DMS53 treated with DMSO at 0.1 percent for 48 hours (cell line): ENCODE data around the gene ALDOC.
A peak's percentile ranks its signal among the peaks of the same experiment; 100 is the strongest.
"Not testable (repeated sequence)": the region's sequence is repeated elsewhere in the genome, so short reads cannot be mapped to it uniquely, and the experiment has no call there.

ENCODE experiments used
- DNase-seq: peaks from one replicate; lab custom pipeline; 2025; ENCODE audit not compliant: unreplicated experiment; lab: John Stamatoyannopoulos, UW

ALDOC gene

DNA sequence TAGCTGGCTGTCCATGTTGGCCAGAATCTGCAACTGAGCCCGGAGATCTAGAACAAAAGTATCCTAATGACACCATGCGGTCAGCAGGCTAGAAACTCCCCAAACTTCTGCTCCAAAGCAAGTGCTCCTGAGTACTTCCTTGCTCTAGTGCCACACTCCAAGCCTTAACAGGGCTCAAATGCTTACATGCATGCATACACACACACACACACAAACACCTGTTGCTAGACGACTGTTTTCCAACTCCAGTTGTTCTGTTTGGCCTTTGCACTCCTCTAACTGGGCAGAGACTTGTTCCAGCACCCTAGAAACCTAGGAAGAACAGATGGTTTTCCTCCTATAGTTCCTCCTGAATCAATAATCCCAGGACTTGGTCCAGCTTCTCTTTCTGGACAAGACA lies 7.7 kb upstream of the ALDOC start:
- DNase-seq = no peak

DNA sequence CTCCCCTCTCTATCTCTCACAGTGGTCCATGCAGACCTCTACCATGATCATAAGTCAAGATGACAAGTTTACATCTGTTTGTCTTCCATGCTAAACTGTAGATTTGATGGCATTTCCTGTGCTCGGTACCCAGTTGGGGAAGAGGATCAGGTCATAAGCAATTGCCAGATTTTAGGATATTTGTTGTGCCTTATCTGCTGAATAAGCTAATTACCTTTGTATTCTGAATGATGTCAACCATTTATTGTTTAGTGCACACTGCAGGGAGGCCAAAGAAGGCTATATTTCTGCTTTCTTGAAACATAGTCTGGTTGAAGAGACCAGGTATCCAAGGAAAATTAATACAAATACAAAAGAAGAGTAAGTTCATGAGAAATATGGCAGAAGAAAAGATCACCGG lies 5.8 kb upstream of the ALDOC start:
- DNase-seq = no peak

DNA sequence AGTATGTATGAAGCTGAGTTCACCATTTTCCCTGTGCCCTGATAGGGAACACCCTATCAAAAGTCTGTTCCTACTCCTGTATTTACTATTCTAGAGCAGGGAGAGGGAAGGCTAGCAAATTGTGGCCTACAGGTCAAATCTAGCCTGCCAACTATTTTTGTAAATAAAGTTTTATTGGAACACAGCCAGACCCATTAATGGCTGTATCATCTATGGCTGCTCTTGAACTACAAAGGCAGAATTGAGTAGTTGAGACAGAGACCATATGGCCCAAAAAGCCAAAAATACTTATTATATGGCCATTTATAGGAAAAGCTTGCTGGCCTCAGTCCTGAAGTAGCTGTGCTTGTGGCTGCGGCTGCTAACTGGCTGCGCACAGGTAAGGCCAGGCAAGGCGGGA lies 4.3 kb upstream of the ALDOC start:
- DNase-seq = no peak

DNA sequence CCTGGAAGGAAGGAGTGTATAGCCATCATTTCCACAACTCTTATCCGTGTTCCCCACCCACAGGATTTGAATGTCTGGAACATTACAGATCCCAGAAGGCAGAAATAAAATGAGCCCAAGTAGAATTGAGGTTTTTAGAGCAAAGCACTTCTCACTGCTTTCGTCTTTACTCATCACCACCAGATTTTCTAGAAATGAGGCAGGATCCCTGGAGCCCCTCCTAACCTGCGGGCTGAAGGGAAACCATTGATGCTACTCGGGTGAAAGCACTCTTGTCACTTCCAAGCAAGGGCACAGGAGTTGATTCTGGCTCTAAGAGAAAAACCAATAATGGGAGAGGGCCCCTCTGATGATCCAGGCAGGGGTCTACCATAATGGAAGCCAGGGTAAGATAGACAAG lies 2.8 kb upstream of the ALDOC start:
- DNase-seq = no peak

DNA sequence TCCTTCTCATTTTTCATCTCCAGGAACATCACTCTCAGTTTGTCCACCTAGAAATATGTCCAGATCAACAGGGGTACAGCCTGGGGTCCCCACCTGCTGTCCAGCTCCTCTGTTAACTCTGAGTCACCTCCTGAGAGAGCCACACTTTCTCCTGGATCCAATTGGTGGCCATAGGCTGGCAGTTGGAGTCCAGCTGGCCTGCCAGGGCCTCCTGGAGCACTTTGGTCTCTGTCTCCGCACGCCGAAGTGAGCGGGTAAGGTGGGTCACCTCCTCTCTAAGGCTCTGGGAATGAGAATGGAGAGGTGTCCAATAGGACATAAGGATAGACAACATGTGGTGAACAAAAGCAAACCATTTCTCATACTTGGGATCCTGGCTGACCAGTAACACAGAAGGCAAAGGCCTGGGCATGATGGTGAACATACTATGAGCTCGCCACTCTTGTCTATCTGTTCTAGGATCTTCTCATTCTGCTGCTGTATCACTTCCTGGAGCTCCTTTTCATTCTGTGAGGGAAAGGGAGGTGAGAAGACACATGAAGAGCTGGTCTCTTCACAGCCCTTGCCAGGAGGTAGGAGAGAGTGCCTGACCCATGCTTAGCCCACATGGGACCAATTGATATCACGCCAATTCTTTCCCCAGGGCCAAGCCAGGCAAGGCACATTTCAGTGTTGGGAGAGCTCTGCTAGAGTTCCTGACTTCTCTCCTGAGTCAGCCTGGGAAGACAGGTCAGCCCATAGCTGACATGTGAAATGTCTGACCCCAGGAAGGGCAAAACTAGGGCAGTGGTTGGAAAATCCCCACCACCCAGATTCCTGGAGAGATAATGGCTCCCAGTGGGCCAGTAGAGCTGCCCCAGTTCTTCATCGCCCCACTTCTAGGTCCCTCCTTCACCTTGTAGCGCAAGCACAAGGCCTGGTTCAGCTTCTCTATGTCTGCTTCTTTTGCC lies 1.8 kb upstream of the ALDOC start:
- DNase-seq = no peak

DNA sequence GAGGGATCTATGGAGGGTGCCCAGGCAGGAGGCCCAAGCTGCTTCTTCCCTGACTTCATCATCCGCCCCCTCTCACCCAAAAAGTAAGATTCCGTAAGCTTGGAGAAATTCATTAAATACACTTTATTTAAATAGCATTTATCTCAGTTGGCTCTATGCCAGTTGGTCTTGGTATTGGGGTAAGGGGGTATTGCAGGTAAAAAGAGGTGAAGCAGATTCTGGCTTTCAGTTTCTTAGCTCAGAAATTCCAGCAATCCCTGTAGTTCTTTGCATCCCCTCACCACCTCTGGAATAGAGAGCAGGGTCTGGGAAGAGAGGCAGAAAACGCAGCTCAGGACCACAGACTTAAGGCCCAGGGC lies 750 bp upstream of the ALDOC start:
- no peak for DNase-seq

DNA sequence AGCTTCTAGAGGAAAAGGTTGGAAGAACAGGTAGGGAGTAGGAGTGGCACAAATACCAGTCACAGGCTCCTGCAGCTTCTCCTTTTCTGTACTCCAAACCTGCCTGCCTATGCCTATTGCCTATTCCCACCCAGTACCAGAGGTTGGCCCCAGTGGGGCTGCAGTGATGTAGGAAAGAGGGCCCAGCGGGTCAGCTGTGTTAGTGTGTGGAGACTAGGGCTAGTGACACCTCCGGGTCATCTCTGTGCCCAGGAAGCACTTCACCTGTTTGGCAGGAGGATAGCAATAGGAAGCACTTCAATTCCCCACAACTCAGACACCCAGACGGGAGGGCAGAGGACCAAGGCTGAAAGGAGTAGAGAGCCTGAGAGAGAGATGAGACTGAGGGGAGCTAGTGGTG lies 679 bp downstream of the ALDOC start:
- not testable (repeated sequence) for DNase-seq

DNA sequence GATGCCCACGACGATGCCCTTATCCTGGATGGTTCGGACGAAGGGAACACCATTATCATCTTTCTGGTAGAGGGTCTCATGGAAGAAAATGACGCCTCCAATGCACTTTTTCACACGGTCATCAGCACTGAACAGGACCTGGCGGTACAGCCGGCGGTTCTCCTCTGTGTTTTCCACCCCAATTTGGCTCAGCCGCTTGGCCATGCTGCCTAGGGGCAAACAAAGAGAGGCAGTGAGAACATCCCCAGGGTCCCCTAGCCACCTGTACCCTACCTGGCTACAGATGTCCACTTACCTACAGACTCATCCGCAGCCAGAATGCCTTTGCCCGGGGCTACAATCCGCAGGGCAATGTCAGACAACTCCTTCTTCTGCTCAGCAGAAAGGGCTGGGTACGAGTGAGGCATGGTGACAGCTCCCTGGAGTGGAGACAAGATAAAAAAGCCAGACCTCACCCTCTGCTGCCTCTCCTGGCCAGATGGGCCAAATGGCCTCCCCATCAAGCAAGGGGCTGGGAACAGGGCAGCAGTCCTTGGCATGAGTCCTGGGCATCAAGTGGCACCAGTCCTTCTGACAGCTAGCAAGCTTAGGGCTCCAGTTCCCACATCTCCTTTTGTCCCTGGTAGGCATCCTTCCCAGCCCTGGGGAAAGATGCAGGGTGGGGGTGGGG lies 1.4 kb downstream of the ALDOC start:
- no peak for DNase-seq

DNA sequence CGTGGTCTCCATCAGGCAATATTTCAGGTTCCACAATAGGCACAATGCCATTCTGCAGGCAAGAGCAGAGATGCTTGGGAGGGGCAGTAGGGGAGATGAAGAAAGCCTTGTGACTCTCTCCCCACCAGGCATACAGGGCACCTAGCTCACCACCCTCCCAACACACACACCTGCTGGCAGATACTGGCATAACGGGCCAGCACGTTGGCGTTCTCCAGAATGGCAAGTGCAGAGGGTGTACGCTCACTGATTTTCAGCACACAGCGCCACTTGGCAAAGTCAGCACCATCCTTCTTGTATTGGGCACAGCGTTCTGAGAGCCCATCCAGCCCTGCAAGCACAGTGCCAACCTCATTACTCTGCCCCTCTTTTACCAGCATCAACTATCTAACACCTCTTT lies 2.2 kb downstream of the ALDOC start:
- no peak for DNase-seq

DNA sequence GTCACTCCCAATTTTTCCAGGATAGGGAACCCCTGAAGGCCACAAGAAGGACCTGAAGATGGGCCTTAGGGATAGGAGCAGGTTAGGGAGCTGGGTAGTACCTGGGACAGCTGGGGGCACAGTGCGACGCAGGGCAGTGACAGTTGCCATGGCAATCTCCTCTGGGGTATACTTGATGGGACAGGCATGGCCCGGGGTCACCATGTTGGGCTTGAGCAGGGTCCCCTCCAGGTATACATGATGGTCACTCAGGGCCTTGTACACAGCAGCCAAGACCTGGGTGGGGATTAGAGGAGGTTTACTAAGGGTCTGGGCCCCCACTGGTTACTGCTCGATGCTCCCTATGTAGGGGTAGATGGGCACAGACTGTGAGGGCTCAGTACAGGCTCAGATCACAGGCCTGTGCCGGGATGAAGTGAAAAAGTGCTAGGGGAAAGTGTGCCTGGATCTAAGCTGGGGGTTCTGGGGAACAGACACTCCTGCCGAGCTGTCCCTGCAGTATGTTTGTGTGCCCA lies 2.7 kb downstream of the ALDOC start:
- no peak for DNase-seq

DNA sequence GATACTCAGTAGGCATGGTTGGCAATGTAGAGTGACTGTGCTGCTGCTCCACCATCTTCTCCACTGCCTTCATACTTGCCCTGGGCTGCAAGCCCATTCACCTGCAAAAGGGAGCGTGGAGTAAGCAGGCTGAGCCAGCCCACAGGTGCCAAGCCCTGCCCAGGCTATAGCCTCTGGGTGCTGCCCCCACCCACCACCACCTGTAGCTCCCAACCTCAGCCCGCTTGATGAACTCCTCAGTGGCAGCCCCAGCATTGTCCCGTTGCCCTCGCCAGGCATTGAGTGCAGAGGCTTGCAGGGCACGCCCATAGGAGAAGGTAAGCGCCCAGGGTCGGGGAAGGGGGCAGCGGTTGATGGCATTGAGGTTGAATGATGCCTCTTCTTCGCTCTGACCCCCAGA lies 3.2 kb downstream of the ALDOC start:
- DNase-seq = no peak

DNA sequence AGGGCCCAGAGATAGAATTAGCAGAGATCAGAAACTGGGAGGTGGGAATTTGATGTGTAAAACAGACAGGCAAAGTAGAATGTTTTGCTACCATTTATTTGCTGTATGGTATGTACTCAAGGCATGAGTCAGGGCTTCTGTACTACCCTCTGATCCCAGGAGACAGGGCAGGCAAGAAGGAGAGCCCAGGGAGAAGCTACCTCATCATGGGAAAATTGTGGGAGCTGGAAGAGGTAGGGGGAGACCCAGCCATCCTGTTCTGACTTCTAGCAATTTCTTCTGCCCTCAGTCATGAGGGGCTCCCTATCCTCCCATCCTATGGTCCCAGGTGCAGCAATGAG lies 3.7 kb downstream of the ALDOC start:
- no peak for DNase-seq

DNA sequence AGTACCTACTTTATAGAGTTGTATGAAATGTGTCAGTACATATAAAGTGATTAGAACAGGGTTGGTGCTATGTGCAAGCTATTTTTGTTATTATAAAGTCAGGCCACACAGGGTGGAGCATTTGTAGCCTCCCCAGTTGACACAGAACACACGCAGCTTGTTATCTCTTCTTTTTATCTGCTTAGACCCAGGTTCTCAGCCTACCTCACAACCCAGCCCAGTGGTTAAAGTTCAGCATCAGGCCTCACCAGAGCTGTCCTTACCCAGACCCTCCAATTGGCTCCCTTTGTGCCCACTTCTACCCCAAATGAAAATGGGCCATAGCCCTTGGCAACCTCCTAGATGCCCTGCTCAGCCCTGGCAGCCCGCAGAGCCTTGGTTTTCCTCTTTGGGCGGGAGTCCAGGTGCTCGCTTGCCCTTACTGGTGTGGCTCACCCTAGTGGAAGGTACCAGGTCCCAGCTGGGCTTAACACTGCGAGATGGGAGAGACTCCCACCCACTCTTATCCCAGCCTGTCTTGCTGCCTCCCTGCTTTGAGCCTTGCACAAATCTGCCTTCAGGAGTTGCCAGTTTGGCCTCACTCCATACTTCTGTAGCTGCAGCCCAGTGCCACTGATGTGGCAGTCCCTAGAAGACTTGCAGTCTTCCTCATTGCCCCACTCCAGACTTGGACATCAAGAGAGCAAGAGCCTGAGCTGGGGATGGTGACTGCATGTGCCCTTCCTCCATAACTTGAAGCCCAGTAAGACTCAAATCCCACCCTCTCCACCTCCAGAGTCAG lies 4.2 kb downstream of the ALDOC start:
- DNase-seq = no peak

DNA sequence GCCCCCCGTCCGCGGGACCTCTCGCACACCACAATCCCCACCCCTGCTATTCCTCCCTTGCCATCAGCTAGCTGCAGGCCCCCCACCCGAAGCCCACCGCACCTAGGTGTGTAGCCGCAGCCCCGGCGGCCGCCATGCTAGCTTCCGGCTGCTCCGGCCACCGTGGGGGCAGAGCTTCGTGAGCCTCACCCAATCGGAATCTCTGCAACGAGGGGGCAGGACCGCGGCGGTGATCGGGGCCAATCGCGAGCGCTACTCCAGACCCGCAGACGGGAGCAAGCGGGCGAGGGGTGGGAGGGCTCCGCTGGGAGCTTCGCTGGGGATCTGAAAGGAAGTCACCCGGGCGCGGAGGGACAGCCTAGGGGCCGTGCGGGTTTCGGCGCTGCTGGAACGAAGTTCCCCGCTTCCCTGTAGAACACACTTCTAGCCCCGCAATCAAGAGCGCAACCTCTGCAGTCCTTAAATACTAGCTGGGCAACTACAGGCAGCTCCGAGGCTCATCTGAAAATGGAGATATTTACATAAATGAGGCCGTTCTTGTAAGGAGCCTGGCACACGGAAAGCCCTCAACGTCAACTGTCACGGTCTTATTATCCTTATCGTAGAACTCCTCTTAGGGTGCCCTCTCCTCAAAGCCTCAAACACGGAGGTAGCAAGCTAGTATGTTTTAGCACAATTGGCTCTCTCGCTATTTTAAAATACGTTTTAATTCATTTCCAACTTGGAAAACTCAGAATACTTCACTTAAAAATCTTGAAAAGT lies 5.2 kb downstream of the ALDOC start, which contains the start of gene PIGS:
Gene PIGS (minus strand): TSS at position 164 of the 762 bp plus-strand sequence. CDS start 28 bp downstream, at position 136.
- DNase-seq = peak; percentile 82

DNA sequence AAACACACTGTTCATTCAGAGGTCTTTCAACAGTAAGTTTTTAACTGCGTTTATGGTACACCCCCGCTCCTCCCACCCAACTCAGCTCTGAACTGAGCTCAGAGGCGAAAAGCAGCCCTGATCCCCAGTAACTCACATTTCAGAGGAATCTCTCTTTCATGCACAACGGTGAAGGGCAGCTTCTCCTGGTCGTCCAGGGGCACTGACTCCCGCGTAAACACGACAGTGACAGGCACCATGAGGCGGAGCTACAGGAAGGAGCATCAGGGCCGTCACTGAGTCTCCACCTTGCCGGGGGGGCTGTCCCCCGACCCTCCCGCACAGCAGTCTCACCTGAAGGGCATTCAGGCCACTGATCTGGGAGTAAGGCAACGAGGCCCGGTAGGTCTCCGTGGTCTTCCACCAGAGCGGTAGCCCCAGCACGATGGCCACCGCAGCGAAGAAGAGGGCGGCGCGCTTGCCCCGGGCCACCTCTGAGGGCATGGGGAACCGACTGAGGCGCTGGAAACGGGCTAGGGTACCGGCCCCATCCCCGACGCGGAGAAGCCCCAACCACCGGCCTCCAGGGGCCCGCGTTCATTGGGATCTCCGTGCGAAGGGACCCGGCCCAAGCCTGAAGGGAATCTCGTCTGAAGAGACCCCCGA lies 5.9 kb downstream of the ALDOC start:
- DNase-seq = no peak

DNA sequence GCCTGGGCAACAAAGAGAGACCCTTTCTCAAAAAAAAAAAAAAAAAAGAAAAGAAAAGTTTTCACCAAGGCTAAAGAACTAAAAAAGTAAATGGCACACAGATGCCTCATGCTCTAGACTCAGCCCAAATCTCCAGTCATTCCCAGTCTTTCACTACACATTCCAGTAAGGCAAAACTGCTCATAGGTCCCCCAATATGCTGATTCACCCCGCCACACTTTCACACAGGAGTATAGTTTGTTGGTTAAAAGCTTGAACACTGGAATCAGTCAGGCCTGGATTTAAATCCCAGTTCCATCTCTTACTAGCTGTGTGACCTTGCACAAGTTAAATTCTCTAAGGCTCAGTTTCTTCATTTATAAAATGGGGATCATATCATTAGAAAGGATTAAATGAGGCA lies 7.2 kb downstream of the ALDOC start:
- no peak for DNase-seq

DNA sequence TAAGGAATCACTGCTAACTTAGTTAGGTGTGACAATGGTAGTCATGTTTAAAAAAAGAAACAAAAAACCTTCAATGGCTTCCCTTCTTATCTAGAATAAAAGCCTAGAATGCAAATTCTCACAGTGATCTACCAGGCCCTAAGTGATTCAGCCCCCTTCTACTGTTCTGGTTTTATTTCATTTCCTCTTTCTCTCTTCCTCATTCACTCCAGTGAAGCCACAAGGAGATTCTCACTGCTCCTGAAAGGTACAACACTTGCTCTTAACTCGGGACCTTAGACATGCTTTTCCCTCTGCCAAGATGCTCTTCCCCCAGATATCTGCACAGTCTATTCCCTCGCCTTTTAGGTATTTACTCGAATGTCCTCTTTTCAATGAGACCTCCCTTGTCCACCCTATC lies 9.1 kb downstream of the ALDOC start:
- no peak for DNase-seq

DNA sequence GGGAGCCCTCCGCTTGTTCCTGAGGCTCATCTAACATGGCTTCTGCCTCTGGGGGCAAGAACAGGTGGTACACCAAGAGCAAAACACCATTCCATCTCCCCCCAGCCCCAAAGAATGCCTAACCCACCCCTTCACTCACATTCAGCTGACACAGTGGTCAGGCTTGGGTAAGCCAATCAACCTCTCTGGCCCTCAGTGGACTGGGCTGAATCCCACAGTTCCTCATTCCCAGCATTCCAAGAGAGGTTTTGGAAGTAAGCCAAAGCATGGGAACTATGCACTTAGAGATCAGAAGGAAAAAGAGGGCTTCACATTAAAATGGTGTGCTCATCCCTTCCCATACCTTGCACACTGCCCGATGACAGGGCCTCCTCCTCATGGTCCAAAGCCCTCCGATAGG lies 13.2 kb downstream of the ALDOC start:
- DNase-seq = no peak

DNA sequence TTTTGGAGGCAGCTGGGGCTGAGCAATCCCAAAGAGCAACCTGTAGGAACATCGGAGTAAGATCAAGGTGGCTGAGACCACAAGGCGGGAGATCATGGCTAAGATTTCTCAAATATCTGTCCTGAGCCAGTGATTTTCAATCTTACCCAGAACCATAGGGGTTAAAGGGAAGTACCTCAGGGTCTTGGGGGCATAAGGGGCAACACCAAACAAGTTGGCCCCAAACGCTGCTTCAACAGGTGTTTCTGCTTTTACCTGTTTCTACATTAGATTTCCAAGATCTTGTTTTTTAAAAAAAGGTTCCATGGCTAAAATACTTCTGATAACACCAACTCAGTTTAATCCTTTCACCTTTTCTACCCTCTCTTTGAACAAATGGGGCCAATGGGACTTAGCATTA lies 21.7 kb downstream of the ALDOC start:
- no peak for DNase-seq

DNA sequence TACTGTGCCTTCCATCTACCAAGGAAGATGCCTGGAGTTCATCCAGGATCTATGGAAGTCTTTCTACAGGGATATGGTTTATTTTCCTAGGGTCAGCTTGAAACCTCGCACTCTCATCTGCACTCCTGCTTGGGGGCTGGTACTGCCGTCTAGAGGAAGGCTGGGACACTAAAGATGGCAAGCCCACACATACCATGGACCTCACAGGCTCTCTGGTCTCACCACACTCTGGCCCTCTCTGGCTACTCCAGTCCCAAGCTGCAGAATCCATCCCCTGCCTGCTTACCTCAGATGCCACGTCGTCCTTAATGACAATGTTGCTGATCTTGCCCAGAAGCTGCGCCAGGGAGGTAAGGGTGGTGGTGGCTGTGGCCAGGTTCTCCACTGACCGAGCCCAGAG lies 22.1 kb downstream of the ALDOC start:
- DNase-seq = no peak
